HG02763 (cell line): ENCODE results near the gene LSP1.

ENCODE experiments used
- ATAC-seq: cut with Tn5 transposase; IDR thresholded peaks from one replicate; pipeline ENCODE4 v1.9.1; 2021; ENCODE audit warnings: mild to moderate bottlenecking, moderate library complexity; ENCODE audit not compliant: unreplicated experiment

Gene LSP1

DNA sequence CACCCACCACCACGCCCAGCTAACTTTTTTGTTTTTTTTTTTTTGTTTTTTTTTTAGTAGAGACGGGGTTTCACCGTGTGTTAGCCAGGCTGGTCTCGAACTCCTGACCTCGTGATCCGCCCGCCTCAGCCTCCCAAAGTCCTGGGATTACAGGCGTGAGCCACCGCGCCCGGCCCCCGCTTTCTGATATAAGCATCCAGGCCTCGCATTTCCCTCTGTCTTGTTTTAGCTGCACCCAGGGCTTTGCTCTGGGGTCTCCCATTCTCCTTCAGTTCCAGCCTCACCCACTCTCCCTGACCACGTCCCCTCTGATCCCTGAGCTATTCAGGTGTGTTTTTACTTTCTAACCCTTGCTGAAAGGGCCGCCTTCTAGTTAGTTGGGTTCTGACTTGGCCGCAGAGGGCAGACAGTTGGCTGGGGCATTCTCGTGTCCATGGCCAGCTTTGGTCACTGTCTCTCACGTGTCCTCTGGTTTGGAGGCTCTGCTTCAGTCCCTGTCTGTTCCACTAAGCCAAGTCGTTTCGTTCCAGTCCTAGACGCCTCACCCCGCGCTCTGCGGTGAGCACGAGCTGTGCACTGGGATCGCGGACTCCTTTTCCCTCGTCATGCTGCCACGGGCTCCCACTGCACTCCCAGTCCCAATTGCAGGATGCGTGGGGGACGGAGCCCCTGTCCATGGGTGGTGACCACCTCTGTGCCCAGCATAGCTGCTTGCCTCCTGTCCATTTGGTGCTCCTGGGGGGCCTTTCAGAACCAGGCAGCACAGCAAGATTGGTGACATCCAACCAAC, 60.6 kb downstream of the LSP1 start:
- no peak for ATAC-seq

- no peak for ATAC-seq
Measured at GRCh38 chr11:1915795-1916131, 62.9 kb downstream of the LSP1 start.

DNA sequence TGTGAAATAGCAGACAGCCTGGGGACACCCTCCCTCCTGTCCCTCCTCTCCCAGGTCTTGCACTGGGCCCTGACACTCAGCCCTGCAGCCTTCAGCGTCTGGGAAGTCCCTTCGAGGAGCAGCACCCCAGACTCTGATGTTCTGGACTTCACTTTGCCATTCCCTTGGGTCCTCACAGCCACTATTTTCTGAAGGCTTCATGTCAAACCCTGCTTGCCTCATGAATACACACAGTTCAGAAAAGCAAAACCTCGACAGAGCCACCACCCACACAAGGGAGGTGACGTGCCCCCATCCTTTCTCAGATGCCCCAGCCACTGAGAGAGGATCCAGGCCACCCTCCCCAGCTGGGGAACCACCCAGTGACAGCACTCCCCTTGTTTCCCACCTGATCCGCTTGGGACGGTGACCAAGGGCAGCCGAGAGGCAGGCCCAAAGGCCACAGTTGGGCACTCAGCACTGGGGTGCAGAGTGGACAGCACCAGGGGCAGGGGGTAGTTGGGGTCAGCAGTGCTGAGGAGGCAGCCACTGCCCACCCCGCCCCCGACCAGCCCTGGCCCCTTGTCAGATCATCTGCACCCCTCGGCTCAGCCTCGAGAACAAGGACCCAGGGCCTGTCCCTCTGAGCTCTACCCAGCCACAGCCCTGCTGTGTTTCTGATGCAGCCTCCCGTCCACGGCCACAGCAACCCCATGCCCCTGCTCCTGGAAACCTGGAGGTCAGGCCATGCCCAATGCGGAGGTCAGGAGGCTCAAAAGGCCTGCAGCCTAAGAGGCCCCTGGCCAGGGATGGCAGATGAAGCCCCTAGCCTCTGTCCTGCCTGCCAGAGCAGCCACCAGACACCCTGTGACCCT, 63.5 kb downstream of the LSP1 start:
- ATAC-seq = no peak

DNA sequence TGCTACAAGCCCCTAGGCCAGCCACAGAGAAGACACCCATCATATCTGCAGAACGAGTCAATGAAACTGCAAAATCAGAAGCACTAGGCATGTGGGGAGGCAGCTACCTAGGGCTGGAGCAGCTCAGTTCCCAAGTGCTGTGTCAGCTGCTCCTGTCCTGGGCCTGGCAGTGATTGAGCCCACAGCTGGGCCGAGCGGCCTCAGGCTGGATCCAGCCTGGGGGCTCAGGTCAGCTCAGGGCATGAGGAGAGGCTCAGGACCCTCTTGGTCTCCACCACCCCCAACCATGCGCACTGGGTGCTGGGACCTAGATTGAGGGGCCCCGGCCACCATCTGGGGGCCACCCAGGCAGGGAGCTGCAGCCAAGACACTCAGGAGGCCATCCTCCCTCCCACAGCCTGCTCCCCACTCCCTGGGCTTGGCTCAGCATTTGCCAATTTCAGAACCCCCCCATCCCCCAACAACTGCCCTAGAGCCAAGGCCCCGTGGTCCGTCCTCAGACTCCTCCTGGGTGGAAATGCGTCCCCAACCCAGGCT, 64.2 kb downstream of the LSP1 start:
- no peak for ATAC-seq

GRCh38 chr11:1917523-1918435, 64.9 kb downstream of the LSP1 start:
- ATAC-seq = no peak

DNA sequence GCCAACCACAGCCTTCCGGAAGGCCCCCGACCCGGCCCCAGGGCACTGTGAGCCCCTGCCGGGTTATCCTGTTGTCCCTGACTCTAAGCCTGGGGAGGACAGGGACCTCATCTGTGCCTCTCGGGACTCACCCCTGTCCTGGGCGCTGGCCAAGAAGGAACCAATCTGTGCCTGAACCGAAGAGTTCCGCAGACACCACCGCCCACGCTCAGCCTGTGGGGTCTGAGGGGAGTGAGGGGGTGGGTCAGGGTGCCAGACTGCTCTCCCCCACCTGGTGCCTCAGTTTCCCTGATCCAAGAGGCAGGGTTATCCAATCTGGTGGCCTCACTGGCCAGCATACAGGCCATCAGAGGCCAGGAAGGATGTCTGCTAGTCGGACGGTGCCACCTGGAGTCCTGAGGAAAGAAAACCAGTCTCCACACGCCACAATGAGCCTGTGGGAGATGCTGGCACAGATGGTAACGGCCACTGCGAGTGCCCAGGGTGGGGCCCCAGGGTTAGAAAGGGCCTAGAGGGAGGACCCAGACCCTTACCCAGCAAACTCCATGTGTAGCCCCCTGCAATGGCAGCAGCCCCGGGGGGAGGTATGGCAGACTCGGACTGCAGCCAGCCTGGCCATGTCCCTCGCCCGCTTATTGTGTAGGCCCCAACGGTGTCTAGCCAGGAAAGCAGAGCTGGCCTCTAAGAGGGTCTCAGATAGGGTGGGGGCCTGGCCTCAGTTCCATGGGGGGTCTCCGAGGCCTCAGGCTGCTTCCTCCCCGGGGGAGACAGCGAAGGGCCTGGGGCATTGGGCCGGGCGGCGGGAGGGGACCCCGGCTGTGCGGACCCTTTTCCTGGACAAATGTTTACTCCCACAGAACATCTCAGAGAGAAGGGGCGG, 65.8 kb downstream of the LSP1 start:
- ATAC-seq = no peak

DNA sequence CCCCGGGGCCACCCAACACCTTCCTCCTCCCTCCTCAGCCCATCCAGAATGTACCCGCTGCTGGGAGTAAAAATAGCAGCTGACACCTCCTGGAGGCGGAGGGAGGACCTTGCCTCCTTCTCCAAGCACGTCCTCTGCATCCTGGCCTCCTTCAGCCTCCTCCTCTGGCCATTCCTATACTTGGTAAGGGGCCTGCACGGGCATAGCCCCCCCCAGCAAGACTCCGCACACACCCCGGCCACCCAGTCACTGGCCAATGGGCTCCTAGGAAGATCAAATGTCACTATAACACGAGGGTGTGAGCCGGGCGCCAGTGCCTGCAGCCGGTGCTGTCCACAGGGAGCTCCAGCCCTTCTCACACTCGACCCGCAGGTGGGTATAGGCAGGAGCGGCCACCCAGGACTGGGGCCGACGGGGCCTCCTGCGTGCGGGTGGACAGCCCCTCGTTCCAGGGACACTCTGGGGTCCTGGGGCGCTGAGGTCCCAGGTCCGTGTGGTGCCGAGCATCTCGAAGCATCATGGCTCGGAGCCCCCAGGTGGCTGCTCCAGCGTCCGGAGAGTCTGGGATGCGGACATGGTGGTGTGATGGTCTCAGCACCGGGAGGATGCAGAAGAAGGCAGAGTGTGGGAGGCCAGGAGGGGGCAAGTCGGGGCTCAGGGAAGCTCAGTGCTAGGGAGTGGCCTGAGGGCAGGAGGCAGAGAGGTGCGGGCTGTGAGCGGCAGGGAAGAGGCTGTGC, 66.7 kb downstream of the LSP1 start, which contains the start of gene TNNT3:
Gene TNNT3 (plus strand): TSS at position 313 of the 737 bp plus-strand sequence. CDS start 3,172 bp downstream, outside the sequence.
- no peak for ATAC-seq

- ATAC-seq = no peak
Measured at GRCh38 chr11:1920128-1920908, 67.4 kb downstream of the LSP1 start.

DNA sequence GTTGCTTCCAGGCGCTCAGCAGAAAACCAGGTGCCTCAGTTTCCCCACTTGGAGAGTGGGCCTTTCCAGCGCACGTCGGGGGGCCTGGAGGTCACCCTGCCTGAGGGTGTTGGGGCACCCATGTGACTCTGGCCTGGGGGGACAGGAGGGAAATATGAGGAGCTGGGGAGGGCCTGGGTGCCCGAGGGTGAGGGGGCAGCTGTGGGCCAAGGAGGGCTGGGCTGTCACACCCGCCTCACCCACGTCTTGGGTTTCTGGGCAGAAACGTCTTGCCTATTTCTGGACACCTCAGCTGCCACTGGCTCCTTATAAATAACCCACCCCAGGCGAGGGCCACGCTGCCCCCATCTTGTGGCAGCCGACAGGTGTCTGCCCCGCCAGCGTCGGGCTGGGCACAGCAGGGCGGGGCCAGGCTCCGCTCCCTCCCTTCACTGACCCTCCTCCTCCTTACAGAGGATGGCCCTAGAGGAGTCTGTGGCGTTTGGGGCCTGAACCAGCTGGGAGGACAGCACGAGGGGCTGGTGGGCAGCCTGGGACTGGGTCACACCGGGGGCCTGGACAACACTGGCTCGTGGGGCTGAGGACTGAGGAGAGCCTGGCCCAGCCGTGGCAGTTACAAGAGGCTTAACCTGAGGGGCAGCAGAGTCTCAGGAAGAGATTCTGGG, 68.2 kb downstream of the LSP1 start:
- ATAC-seq = no peak

DNA sequence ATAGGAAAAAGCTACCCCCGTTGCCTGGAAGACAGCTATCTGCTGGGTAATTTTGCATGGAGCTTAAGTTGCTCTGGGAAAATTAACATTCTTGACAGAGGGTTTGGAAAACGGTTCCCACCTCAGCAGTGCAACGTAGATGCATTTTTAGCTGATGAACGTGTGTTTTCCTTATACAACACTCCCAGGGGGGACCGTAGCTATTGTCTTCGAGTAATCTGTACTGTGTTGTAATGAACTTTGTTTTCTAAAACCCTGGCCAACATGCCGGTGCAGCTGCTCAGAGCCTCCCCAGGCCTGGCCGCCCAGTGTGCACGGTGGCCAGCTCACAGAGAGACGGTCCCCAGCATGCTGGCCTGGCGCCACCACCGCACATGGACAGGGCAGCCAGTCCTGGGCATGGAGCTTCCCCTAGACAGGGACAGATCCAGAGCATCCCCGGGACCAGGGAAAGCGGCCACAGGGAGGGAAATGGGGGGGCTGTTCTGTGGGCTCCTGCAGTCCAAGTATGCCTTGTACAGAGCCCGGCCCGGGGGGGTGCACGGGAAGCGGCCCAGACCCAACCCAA, 68.8 kb downstream of the LSP1 start:
- no peak for ATAC-seq

DNA sequence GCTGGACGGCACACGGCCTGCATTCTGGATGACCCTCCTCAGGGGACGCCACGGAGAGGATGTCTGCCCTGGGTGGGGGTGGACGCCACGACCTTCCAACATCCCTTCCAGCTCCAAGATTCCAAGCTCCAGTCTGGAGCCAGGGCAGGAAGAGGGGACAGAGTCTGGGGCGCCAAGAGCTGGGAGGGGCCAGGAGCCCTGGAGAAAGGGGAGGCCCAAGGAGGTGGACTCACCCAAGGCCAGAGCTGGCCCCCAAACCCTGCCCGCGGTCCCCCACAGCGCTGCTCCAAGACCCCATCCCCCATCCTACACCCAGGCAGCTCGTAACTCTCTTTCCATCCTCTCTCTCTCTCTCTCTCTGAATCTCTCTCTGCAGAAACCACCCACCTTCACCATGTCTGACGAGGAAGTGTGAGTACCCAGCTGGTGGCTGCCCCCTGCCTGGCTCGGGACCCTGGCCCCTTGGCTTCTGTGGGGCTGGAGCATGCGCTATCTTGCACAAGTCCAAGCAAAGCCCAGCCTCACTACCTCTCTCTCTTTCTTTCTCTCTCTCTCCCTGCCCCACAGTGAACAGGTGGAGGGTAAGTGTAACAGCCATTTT, 69.7 kb downstream of the LSP1 start:
- ATAC-seq = no peak

GRCh38 chr11:1923201-1923956, 70.5 kb downstream of the LSP1 start:
- no peak for ATAC-seq

DNA sequence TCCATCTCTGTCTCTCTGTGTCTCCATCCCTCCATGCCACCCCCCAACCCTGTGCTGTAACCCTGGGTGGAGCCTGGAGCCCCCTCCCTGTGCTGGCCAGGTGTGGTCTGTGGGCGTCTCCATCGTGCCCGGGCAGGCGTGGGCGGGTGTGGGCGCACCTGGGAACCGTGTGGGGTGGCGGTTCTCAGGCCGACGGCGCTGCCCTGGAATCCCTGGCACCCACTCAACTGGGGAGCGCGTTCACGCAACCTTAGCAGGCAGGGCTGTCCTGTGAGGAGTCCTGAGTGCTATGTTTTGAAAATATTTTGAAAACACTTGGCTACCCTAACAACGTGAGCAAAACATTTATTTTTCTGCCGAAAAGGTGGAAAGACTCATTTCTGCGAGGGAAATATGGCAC, 71.3 kb downstream of the LSP1 start:
- no peak for ATAC-seq

DNA sequence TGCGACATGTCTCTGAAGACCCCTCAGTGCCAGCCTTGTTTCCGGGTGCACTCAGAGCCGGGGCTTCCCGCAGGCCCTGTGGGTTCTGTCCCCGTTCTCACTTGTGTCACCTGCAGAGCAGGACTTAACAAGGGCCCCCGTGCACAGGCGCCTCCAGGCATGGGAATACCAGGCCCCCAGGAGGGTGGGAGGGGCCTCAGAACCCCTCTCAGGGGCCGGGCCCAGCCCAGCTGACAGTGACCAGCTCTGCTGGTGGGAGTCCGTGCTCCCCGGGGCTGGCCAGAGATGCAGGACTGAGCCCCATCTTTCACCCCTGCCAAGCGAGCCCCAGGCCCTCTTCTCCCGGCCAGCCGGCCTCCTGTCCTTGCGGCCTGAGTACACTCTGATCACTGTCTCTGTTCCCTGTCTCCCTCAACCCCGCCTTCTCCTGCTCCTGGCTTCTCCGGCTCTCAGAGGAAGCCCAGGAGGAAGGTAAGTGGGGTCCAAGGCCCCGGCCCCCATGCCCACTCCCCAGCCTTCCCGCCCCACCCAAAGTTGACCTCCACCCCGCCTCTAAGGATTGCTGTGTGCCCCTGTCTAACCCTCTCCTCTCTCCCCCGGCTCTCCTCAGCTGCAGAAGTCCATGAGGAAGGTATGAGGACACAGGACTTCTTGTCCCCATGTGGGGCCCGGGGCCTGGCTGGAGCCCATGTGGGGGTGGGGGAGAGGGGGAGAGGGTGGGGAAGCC, 71.9 kb downstream of the LSP1 start:
- no peak for ATAC-seq

- ATAC-seq = no peak
Measured at GRCh38 chr11:1925373-1926155, 72.7 kb downstream of the LSP1 start.
